ENCODE data around the gene CDK12. TPM values are rescaled to one million over a fixed set of nuclear protein-coding genes. Genes with fewer than 3 reads are reported as not detected.

The CDK12 gene
- total RNA-seq, 1 donor from 2014 or later, result 49.8 TPM

DNA sequence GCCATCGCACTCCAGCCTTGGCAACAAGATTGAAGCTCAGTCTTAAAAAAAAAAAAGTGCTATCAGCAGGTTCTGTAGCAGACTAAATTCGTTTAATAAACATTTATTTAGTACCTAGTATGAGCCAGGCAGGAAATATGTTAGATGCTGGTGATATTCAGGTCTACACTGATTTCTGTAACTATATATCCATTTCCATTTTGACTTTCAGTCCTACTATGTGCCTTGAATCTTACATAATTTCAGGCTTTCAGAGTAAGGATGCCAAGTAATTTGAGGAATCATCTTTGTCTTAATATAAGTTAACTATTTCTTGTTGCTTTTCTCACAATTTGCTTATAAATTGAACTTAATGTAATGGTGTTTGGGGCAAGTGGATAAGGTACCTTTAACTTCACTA, 46.2 kb downstream of the CDK12 start:
- H3K4me3 Mint-ChIP-seq (ENCODE audit: unreplicated experiment), result no peak overlapping the region
- H3K36me3 Mint-ChIP-seq (ENCODE audit: unreplicated experiment), result no peaks in the 10 kb centered on the region
- no peaks in the 10 kb centered on the region for H3K4me1 Mint-ChIP-seq (ENCODE audit: low read depth, unreplicated experiment)
- no peak for DNase-seq
- H3K9me3 Mint-ChIP-seq (ENCODE audit: unreplicated experiment), result no peaks in the 10 kb centered on the region
- H3K27me3 Mint-ChIP-seq (ENCODE audit: unreplicated experiment), result no peaks in the 10 kb centered on the region
- TF ChIP-seq, protein P1, sequence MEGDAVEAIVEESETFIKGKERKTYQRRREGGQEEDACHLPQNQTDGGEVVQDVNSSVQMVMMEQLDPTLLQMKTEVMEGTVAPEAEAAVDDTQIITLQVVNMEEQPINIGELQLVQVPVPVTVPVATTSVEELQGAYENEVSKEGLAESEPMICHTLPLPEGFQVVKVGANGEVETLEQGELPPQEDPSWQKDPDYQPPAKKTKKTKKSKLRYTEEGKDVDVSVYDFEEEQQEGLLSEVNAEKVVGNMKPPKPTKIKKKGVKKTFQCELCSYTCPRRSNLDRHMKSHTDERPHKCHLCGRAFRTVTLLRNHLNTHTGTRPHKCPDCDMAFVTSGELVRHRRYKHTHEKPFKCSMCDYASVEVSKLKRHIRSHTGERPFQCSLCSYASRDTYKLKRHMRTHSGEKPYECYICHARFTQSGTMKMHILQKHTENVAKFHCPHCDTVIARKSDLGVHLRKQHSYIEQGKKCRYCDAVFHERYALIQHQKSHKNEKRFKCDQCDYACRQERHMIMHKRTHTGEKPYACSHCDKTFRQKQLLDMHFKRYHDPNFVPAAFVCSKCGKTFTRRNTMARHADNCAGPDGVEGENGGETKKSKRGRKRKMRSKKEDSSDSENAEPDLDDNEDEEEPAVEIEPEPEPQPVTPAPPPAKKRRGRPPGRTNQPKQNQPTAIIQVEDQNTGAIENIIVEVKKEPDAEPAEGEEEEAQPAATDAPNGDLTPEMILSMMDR (IDR thresholded peaks at IDR 0.05; ENCODE audit: partially characterized antibody, unreplicated experiment), result no peak
- H3K27ac Mint-ChIP-seq (ENCODE audit: unreplicated experiment), result no peak overlapping the region

DNA sequence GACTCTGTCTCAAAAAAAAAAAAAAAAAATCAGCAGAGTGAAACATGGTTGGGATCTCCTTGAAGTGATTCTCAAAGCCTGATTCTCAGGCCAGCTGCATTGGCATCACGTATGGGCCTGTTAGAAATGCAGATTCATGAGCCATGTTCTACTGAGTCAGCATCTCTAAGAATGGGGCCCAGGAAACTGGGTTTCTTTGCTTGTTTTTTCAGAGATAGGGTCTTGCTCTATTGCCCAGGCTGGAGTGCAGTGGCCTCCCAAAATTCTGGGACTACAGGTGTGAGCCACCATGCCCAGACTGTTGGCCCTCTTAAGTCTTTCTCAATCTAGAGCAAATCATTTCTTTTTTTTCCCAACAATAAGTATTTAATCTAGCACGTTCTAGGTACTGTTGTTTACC, 47.7 kb downstream of the CDK12 start:
- no peak for DNase-seq
- TF ChIP-seq, protein P1 (IDR thresholded peaks at IDR 0.05; ENCODE audit: partially characterized antibody, unreplicated experiment), result no peak
- no peaks in the 10 kb centered on the region for H3K9me3 Mint-ChIP-seq (ENCODE audit: unreplicated experiment)
- no peaks in the 10 kb centered on the region for H3K36me3 Mint-ChIP-seq (ENCODE audit: unreplicated experiment)
- H3K4me3 Mint-ChIP-seq (ENCODE audit: unreplicated experiment), result no peak overlapping the region
- H3K27ac Mint-ChIP-seq (ENCODE audit: unreplicated experiment), result no peak overlapping the region
- no peaks in the 10 kb centered on the region for H3K27me3 Mint-ChIP-seq (ENCODE audit: unreplicated experiment)
- H3K4me1 Mint-ChIP-seq (ENCODE audit: low read depth, unreplicated experiment), result no peaks in the 10 kb centered on the region

DNA sequence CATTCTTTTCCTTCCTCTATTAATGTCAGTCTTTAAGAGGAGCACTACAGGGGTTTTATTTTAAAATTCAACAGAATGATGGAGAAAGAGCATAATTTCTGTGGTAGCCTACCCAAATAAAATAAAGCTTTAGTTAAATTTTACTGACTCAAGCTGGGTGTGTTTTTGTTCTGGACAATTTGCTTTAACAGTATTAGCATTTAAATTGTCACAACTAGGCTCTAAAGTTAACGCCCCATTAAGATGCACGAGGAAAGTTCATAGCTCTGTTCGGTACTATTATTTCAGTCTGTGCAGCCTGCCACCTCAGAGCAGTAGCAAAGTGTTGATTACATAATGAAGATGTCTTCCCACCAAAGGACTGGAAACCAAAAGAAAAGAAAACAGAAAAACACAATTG, 52.0 kb downstream of the CDK12 start:
- Mint-ChIP-seq H3K9me3 (ENCODE audit: unreplicated experiment) (no peaks in the 10 kb centered on the region), H3K27ac (ENCODE audit: unreplicated experiment) (no peak overlapping the region), H3K4me1 (ENCODE audit: low read depth, unreplicated experiment) (no peaks in the 10 kb centered on the region), H3K36me3 (ENCODE audit: unreplicated experiment) (no peaks in the 10 kb centered on the region), H3K4me3 (ENCODE audit: unreplicated experiment) (no peak overlapping the region), H3K27me3 (ENCODE audit: unreplicated experiment) (no peaks in the 10 kb centered on the region)
- TF ChIP-seq, protein P1 (IDR thresholded peaks at IDR 0.05; ENCODE audit: partially characterized antibody, unreplicated experiment), result no peak
- DNase-seq, result no peak

GRCh38 chr17:39513915-39514314, 52.6 kb downstream of the CDK12 start:
- no peaks in the 10 kb centered on the region for H3K9me3 Mint-ChIP-seq (ENCODE audit: unreplicated experiment)
- TF ChIP-seq, protein P1 (IDR thresholded peaks at IDR 0.05; ENCODE audit: partially characterized antibody, unreplicated experiment), result no peak
- H3K36me3 Mint-ChIP-seq (ENCODE audit: unreplicated experiment), result no peaks in the 10 kb centered on the region
- no peaks in the 10 kb centered on the region for H3K4me1 Mint-ChIP-seq (ENCODE audit: low read depth, unreplicated experiment)
- no peak overlapping the region for H3K4me3 Mint-ChIP-seq (ENCODE audit: unreplicated experiment)
- no peaks in the 10 kb centered on the region for H3K27me3 Mint-ChIP-seq (ENCODE audit: unreplicated experiment)
- no peak overlapping the region for H3K27ac Mint-ChIP-seq (ENCODE audit: unreplicated experiment)
- DNase-seq, result no peak

DNA sequence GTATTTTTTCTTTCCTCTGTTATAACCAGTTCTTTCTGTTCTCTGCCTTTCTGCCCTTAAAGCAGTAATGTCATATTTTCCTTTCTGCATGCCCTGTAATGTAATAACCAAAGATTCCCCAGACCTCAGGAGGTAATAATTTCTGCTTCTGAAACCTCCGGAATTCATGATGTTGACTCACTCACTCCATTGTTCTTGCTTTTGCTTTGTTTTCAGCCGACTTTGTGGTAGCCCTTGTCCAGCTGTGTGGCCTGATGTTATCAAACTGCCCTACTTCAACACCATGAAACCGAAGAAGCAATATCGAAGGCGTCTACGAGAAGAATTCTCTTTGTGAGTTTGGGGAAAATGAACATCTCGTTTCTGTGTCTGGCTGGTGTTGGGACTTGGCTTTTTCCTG, 55.9 kb downstream of the CDK12 start:
- Mint-ChIP-seq H3K27ac (ENCODE audit: unreplicated experiment) (no peak overlapping the region), H3K4me3 (ENCODE audit: unreplicated experiment) (no peak overlapping the region), H3K9me3 (ENCODE audit: unreplicated experiment) (no peaks in the 10 kb centered on the region), H3K4me1 (ENCODE audit: low read depth, unreplicated experiment) (no peaks in the 10 kb centered on the region), H3K27me3 (ENCODE audit: unreplicated experiment) (no peaks in the 10 kb centered on the region), H3K36me3 (ENCODE audit: unreplicated experiment) (no peaks in the 10 kb centered on the region)
- TF ChIP-seq, protein P1 (IDR thresholded peaks at IDR 0.05; ENCODE audit: partially characterized antibody, unreplicated experiment), result no peak
- no peak for DNase-seq

Data from glutamatergic neuron (in vitro differentiated cells).